Liver (tissue), 9 donors: ENCODE results near the gene SCARF1. TPM values are rescaled to one million over a fixed set of nuclear protein-coding genes. Genes with fewer than 3 reads are reported as not detected.

ENCODE experiments used
- DNase-seq: peaks from one replicate; pipeline ENCODE4 v3.0.0-alpha.2; 2017; ENCODE audit warnings: low spot score
- H3K27ac ChIP-seq, 2 donors: one replicate each; pipeline ENCODE4 v1.7.0; 2013; ENCODE audit warnings: inconsistent platforms in 2 of 2, low read length in 2 of 2, control low read depth in 1 of 2, low read depth in 1 of 2, mild to moderate bottlenecking in 1 of 2
- H3K27me3 ChIP-seq, 4 donors: one replicate each; pipeline versions ENCODE4 v1.6.1 to v1.7.0; 2013; ENCODE audit warnings: low read length in 3 of 4, inconsistent platforms in 1 of 4, mild to moderate bottlenecking in 1 of 4, moderate library complexity in 1 of 4; ENCODE audit not compliant: control insufficient read depth in 4 of 4, insufficient read depth in 4 of 4
- H3K36me3 ChIP-seq, 4 donors: one replicate each; pipeline versions ENCODE4 v1.6.1 to v1.7.0; 2013; ENCODE audit warnings: low read length in 3 of 4, mild to moderate bottlenecking in 3 of 4, low read depth in 1 of 4, moderate library complexity in 1 of 4; ENCODE audit not compliant: control insufficient read depth in 4 of 4, insufficient read depth in 3 of 4
- H3K4me1 ChIP-seq, 4 donors: one replicate each; pipeline versions ENCODE4 v1.6.1 to v1.7.0; 2013; ENCODE audit warnings: low read length in 3 of 4, mild to moderate bottlenecking in 3 of 4, moderate library complexity in 1 of 4; ENCODE audit not compliant: control insufficient read depth in 4 of 4, insufficient read depth in 4 of 4
- H3K4me3 ChIP-seq, 3 donors: one replicate each; pipeline versions ENCODE4 v1.6.1 to v1.7.0; 2013; ENCODE audit warnings: low read length in 3 of 3, control low read depth in 1 of 3, low read depth in 1 of 3, mild to moderate bottlenecking in 1 of 3
- H3K9ac ChIP-seq, 2 donors: one replicate each; pipeline ENCODE4 v1.7.0; 2013; ENCODE audit warnings: low read length in 2 of 2, mild to moderate bottlenecking in 2 of 2, moderate library complexity in 2 of 2, control low read depth in 1 of 2, low read depth in 1 of 2
- H3K9me3 ChIP-seq, 4 donors: one replicate each; pipeline versions ENCODE4 v1.6.1 to v1.7.0; 2013; ENCODE audit warnings: low read length in 3 of 4; ENCODE audit not compliant: control insufficient read depth in 4 of 4
- EGR1 ChIP-seq, 2 donors: IDR thresholded peaks; 2 replicates each; pipeline ENCODE4 v1.6.1; 2016 to 2018; ENCODE audit warnings: antibody characterized with exemption in 2 of 2, low read depth in 2 of 2
- HNF4A ChIP-seq, 2 donors: conservative IDR thresholded peaks; 2 replicates each; pipeline ENCODE4 v1.6.1; 2016; ENCODE audit warnings: antibody characterized with exemption in 2 of 2, mild to moderate bottlenecking in 2 of 2
- HNF4G ChIP-seq: IDR thresholded peaks from 2 replicates; pipeline ENCODE4 v1.6.1; 2016; ENCODE audit warnings: antibody characterized with exemption
- JUND ChIP-seq, 2 donors: IDR thresholded peaks; 2 replicates each; pipeline ENCODE4 v1.6.1; 2016; ENCODE audit warnings: antibody characterized with exemption in 2 of 2
- MAX ChIP-seq: IDR thresholded peaks from 2 replicates; pipeline ENCODE4 v1.6.1; 2016; ENCODE audit warnings: antibody characterized with exemption
- RAD21 ChIP-seq, 2 donors: IDR thresholded peaks; 2 replicates each; pipeline ENCODE4 v1.6.1; 2016; ENCODE audit warnings: antibody characterized with exemption in 2 of 2, mild to moderate bottlenecking in 2 of 2
- REST ChIP-seq: IDR thresholded peaks from 2 replicates; pipeline ENCODE4 v1.6.1; 2016; ENCODE audit warnings: antibody characterized with exemption, mild to moderate bottlenecking
- RXRA ChIP-seq, 2 donors: IDR thresholded peaks; 2 replicates each; pipeline ENCODE4 v1.6.1; 2017 to 2018; ENCODE audit warnings: antibody characterized with exemption in 2 of 2, mild to moderate bottlenecking in 1 of 2
- SP1 ChIP-seq: IDR thresholded peaks from 2 replicates; pipeline ENCODE4 v1.6.1; 2018; ENCODE audit warnings: antibody characterized with exemption, mild to moderate bottlenecking
- WGBS: extraction: QIAGEN DNeasy Blood & Tissue Kit; methylation state at CpG from one replicate; pipeline ENCODE4 v1.1.7; 2013; 5-methylcytosine and 5-hydroxymethylcytosine counted together
- polyA plus RNA-seq, 2 donors: library from polyadenylated mRNA; stranded (reverse) in 1 of 2; unstranded in 1 of 2; fragments of 200-250 nt in 1 of 2; fragments of >200 nt in 1 of 2; fragmentation: Nextera tagmentation in 1 of 2; extraction: Ambion mirVana in 1 of 2; gene quantifications; one replicate each; pipeline versions ENCODE4 v1.2.1 to v1.2.3, GENCODE V29; 2013 to 2015
- total RNA-seq, 2 donors: library from RNA; depleted of rRNA; stranded (reverse); fragments of >200 nt; gene quantifications; one replicate each; pipeline ENCODE4 v1.2.3, GENCODE V29; 2014
- TF ChIP-seq, protein P1 (sequence below): IDR thresholded peaks from 2 replicates; pipeline ENCODE4 v1.6.1; 2016; ENCODE audit warnings: antibody characterized with exemption
- TF ChIP-seq, protein P2 (sequence below): fragments of 150-350 bp; IDR thresholded peaks from 2 replicates; pipeline ENCODE4 v1.5.1; 2017; ENCODE audit warnings: improper control_type of control experiment, low read depth, low read length; ENCODE audit not compliant: missing input control
- donor health status: healthy.
- donor health status: healthy.
- donor health status: healthy.
- donor health status: healthy.
- donor health status: healthy.

Gene SCARF1
- total and polyA plus RNA-seq, 4 donors: 1.3 to 11.9 (median 8.4) TPM

GRCh38 chr17:1624650-1625049, 20.9 kb downstream of the SCARF1 start:
- Histone ChIP-seq H3K4me3 (no peak overlapping the region), H3K27me3 (no peaks in the 10 kb centered on the region), H3K36me3 (no peaks in the 10 kb centered on the region), H3K4me1 (peaks cover 7 to 26% (median 19%) of the 10 kb centered on the region in 4 donors), H3K9ac (no peak overlapping the region), H3K27ac (no peak overlapping the region), H3K9me3 (no peaks in the 10 kb centered on the region)
- TF ChIP-seq, protein P1, sequence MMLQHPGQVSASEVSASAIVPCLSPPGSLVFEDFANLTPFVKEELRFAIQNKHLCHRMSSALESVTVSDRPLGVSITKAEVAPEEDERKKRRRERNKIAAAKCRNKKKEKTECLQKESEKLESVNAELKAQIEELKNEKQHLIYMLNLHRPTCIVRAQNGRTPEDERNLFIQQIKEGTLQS: no peak
- TF ChIP-seq SP1: no peak
- no peak for DNase-seq
- WGBS: 86% methylated on average over 12 of the region's 12 CpGs

GRCh38 chr17:1623057-1623630, 22.4 kb downstream of the SCARF1 start:
- Histone ChIP-seq H3K9me3 (no peaks in the 10 kb centered on the region), H3K27me3 (no peaks in the 10 kb centered on the region), H3K36me3 (no peaks in the 10 kb centered on the region), H3K4me3 (no peak overlapping the region), H3K9ac (no peak overlapping the region), H3K27ac (no peak overlapping the region), H3K4me1 (peaks cover 2 to 17% (median 9%) of the 10 kb centered on the region in 4 donors)
- 94% methylated on average over 14 of the region's 14 CpGs for WGBS
- DNase-seq: no peak
- TF ChIP-seq EGR1 (IDR thresholded peaks at IDR 0.05; ENCODE audit: low read depth in 2 of 2) (no peak), HNF4A (conservative IDR thresholded peaks at IDR 0.05) (no peak), HNF4G (no peak), MAX (no peak)

- H3K4me1 ChIP-seq: peaks cover 0 to 4% (median 3%) of the 10 kb centered on the region in 4 donors
- 58% methylated on average over 22 of the region's 22 CpGs for WGBS
- no peak overlapping the region for H3K4me3 ChIP-seq
- no peak overlapping the region for H3K9ac ChIP-seq
- peak; percentile 55 for DNase-seq
- H3K27me3 ChIP-seq: no peaks in the 10 kb centered on the region
- H3K36me3 ChIP-seq: peaks cover 0 to 3% (median 0%) of the 10 kb centered on the region in 4 donors
- no peaks in the 10 kb centered on the region for H3K9me3 ChIP-seq
- TF ChIP-seq, protein P2, sequence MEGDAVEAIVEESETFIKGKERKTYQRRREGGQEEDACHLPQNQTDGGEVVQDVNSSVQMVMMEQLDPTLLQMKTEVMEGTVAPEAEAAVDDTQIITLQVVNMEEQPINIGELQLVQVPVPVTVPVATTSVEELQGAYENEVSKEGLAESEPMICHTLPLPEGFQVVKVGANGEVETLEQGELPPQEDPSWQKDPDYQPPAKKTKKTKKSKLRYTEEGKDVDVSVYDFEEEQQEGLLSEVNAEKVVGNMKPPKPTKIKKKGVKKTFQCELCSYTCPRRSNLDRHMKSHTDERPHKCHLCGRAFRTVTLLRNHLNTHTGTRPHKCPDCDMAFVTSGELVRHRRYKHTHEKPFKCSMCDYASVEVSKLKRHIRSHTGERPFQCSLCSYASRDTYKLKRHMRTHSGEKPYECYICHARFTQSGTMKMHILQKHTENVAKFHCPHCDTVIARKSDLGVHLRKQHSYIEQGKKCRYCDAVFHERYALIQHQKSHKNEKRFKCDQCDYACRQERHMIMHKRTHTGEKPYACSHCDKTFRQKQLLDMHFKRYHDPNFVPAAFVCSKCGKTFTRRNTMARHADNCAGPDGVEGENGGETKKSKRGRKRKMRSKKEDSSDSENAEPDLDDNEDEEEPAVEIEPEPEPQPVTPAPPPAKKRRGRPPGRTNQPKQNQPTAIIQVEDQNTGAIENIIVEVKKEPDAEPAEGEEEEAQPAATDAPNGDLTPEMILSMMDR: no peak
- no peak for TF ChIP-seq REST
- TF ChIP-seq, protein P1: no peak
- TF ChIP-seq RXRA (IDR thresholded peaks at IDR 0.05): peak; percentile 27 to 42
- peak; percentile 63 for TF ChIP-seq SP1
- no peak for TF ChIP-seq HNF4A (conservative IDR thresholded peaks at IDR 0.05)
- no peak for TF ChIP-seq RAD21 (IDR thresholded peaks at IDR 0.05)
- TF ChIP-seq JUND (IDR thresholded peaks at IDR 0.05): no peak
- TF ChIP-seq HNF4G: no peak
- no peak overlapping the region for H3K27ac ChIP-seq
Measured at GRCh38 chr17:1621273-1621954, 24.1 kb downstream of the SCARF1 start.
